CD4-positive, alpha-beta T cell treated with Interleukin-1 beta for 1 hour (primary cell): ENCODE measurements around the gene ACOX1.
"Not testable (repeated sequence)": the region's sequence is repeated elsewhere in the genome, so short reads cannot be mapped to it uniquely, and the experiment has no call there.

Experiments
- DNase-seq, 2 donors: peaks; one replicate each; pipeline ENCODE4 v3.0.0-alpha.2; 2020 to 2022

The ACOX1 gene

DNA sequence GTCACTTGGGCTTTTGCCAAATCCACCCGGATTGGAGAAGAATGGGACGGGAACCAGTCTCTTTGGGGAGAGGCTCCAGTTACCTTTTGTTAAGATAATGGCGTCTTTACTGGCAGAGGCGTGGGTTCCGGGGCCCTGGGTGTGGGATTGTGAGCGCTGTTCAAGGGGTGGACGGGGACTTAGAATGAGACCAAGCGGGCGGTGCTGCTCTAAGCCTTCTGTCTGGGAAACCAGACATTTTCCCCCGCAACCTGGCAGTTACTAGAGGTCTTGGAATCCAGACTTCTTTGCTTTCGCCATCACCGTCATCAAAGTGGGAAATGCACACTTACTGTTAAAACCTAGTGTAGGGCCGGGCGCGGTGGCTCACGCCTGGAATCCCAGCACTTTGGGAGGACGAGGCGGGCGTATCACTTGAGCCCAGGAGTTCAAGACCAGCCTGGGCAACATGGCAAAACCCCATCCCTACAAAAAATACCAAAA is 780 bp upstream of the ACOX1 start:
- no peak for DNase-seq

DNA sequence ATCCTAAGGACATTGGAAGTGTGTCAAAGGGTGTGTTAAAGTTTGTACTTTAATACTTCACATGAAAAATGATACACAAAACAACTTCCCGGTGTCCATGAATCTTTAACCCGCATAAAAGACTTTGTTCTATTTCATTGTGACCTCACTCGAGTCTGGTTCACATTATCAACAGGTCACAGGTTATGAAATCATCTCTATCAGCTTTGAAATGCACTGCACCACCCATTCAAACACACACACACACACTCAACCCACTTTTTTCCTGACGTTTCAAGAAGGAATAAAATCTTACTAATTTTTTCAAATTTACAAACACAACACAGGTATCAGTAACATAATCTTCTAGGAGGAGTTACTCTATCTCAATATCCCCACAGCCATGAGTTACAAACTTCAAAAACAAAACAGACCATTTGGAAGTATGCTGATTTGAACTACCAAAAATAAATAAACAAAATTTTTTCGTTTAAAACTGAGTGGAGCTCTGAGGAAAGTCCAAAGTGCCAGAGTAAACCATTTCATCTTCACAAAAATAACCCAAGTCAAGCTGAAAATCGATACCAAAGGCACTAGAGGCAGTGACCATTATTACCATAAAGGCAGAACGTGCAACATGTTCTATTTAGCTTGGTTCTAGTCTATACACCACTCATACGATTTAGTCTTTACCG is 2.7 kb downstream of the ACOX1 start:
- DNase-seq, result no peak

DNA sequence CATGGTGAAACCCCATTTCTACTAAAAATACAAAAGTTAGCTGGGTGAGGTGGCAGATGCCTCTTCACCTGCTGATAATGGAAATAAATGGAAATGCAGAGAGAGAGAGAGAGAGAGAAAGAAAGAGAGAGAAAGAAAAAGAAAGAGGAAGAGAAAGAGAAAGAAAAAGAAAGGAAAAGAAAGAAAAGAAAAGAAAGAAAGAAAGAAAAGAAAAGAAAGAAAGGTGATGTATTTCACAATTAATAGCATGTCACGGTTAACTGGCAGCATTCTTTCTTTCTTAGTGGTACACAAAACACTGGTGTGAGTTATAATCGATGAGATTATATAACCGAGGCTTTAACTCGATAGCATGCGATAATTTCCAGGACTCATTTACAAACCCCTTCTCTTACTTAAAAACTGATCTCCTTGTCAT is 3.2 kb downstream of the ACOX1 start:
- DNase-seq, result no peak

DNA sequence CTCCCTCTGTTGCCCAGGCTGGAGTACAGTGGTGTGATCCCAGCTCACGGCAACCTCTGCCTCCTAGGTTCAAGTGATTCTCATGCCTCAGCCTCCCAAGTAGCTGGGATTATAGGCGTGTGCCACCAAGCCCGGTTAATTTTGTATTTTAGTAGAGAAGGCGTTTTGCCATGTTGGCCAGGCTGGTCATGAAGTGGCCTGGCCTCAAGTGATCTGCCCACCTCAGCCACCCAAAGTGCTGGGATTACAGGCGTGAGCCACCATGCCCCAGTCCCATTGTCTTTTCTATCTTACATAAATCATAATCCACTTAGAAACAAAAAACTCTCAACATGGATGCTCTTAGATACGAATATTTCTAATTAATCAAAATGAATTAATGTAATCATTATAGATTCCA is 3.8 kb downstream of the ACOX1 start:
- not testable (repeated sequence) for DNase-seq

DNA sequence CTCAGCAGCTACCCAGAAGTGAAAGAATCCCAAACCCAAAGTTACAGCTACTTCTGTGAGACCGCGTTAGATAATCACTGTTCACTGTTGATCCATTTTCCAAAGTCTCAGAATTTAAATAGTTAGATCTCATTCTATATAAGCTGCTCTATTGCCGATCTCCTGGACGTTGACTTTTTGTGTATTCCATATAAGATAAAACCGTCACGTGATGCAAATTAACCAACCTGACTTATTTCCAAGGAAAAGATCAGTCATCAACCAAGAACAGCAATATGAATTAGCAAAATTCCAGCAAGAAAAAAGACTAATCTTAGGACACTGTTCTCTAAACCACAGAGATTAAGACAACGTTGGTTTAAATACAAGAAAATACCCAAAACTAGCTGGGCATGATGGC is 8.3 kb downstream of the ACOX1 start:
- no peak for DNase-seq

DNA sequence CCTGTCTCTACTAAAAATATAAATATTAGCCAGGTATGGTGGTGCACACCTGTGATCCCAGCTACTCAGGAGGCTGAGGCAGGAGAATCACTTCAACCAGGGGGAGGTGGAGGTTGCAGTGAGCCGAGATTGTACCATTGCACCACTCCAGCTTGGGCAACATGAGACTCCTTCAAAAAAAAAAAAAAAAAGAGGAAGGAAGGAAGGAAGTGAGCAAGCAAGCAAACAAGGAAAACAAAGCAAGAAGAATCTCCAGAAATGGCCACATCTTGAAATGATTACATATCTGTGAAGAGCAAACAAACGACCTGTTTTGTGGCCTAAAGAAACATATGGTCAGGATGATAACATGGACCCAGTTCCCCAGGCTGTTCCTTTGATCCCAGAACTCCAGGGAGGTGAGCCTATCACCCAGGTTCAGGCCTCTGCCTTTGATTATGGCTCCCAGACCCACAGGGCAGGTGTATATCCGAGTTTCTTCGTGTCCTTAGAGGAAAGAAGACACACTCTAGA is 8.9 kb downstream of the ACOX1 start:
- DNase-seq, result peak in 1 of 2 donors; percentile 16

DNA sequence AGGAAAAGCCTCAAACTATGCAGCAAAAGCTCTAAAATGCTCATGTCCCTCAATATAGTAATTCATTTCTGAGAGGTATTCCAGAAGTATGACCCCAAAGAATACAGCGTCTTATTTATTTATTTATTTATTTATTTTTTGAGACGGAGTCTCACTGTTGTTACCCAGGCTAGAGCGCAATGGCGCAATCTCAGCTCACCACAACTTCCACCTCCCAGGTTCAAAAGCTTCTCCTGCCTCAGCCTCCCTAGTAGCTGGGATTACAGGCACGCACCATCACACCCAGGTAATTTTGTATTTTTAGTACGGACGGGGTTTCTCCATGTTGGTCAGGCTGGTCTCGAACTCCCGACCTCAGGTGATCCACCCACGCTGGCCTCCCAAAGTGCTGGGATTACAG is 9.9 kb downstream of the ACOX1 start:
- not testable (repeated sequence) for DNase-seq

DNA sequence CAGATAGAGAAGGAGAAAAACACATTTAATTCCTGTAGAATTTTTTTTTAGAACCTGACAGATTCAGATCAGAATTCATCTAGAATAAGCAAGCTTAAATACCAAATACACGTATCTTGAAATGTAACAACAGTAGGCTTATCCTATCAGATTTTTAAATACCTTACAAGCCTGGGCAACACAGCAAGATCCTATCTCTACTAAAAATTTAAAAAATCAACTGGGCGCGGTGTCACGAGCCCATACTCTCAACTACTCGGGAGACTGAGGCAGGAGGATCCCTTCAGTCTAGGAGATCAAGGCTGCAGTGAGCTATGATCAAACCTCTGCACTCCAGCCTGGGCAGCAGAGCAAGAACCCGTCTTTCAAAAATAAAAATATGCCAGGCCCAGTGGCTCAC is 13.5 kb downstream of the ACOX1 start:
- DNase-seq, result no peak

DNA sequence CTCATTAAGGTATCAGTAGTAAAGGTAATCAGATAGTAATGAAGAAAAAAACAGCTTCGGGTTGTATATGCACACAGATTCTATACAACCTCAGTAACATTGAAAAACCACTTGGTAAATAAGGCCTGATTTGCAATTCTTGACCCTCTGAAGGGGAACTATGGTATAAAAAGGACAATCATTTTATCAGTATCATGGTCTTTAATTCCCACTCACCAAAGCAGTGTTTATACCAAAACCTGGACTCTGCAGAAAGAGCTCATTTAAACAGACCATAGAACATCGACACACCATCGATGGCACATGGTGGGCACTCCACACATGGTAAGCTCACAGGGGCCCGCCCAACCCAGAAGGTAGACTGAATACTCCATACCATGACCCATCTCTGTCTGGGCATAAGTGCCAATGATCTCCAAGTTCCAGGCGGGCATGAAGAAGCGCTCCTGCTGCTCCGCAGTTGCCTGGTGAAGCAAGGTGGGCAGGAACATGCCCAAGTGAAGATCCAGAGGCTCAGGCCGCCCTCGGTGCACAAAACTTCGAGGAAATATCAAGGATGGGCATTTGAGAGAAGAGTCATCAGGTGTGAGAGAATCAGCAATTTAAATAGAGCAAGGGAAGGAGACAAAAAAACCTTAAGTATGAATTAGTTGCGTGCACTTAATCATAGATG is 19.0 kb downstream of the ACOX1 start:
- DNase-seq, result no peak

DNA sequence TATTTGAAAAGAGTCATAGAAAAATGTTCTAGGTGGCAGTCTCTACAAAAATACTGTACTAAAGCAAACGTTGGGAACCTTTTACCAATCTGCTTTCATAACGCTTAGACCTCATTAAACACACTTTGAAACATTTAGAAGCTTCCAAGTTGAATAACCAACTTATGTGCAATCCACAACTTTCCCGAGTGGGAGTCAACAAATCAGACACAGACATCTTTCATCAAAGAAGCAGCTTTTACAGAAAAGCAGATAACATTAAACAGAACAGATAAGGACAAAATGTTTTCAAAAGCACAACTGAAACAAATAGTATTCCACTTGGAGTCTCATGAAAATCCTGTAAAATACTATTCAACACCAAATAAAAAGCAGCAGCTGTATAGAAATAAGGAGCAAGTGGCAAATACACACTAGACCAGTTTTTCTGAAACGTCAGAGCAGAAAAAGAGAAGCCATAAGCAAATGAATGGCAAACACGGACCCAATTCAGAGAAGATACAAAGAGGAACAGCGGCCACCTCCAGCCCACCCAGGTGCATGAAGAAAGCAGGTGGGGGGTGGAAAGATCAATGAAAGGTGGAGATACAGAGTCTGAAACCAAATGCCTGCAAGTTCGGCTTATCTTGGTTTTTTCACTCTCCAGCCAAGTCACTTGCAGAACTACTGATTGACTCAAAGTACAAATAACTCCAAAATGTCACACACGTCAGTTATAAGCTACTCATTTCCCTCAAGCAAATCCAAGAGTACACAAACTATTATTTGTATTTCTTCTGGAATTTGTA is 19.7 kb downstream of the ACOX1 start:
- DNase-seq, result no peak

DNA sequence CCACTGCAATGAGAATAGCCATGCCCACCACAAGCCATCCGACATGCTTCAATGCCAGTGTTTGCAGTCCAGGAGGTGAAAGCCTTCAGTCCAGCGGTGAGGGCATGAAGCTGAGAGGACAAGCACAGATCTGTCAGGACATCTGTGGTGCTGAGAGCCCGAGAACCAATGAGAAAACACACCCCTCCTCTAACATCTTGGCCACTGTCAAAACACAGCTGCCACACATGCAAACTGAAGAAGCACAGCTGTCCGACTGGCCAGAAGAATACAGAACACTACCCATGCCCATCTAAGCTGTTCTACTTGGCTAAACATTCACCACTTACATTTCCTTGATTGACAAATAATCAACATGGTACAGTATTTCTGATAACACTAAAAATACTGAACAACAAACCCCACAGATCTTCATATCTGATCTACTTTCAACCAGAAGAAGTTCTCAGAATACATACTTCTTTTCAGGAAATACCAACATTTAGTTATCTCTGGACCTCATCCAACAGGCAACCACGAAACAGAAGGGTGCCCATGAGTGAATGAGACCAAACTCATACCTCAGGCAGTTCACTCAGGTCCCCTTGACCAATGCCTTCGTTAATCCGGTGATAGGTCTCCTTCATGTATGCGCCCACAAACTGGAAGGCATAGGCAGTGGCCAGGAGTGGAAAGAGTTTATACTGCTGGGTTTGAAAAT is 28.0 kb downstream of the ACOX1 start:
- DNase-seq, result no peak

DNA sequence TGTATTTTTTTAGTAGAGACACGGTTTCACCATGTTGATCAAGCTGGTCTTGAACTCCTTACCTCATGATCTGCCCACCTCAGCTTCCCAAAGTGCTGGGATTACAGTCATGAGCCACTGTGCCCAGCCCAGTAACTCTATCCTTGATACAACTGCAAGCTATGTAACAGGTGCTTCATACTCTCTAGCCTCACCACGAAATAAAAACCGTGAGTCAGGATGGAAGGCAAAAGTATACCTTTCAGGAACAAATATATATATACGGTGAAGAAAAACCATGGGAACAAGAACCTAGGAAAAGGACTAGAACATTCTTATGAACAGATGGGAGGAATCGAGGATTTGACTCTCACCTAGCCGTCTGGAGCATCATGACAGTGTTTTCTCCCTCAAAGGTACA is 28.5 kb downstream of the ACOX1 start:
- no peak for DNase-seq

DNA sequence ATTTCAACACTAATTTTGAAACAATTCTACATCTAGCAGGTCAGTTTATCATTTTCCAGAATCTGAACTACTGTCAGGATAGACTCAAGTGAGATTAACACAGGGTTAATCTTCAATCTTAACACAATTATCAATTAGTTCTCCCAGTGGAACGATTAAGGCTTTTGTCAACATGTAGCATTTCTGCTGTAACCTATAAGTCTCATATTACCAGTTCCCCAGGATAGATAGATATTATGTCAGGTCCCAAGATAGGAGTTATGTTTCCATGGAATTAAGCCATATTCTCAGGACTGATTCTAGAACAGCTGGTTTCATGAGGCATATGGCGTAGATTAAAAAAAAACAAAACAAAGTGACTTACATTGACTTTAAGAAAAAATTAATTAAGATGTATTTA is 33.8 kb downstream of the ACOX1 start:
- no peak for DNase-seq

DNA sequence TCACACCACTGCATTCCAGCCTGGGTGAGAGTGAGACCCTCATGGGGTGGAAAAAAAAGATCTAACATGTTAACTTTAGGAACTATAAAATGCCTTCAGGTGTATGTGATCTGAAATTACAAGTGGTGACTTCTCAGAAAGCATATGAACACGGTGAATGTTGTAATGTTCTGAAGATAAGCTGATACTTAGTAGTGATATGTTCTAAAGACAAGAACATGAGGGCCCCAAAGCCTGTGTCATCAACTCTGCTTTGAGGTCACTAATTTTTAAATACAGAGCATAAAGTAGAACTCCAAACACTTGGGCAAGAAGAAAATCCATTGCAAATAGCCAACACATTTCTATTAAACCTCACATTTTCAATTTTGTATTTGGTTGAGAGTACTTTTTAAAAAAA is 35.5 kb downstream of the ACOX1 start:
- DNase-seq, result no peak

DNA sequence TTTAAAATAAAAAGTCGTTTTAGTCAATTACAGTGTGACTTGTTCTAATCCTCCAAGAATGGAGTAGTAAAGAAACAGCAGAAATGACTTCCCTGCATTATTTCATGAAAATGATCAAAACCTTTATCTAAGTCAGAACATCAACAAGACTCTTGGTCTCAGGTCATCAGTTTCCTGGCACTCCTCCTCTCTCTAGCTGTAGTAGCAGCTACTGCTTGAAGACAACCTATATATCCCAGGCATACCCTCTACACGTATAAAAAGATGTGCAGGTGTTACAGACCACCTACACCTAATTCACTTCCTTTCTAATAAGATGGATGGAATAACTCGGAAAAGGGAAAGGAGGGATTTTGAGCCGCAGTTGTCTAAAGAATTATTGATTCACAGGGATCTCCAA is 36.5 kb downstream of the ACOX1 start:
- DNase-seq, result no peak

DNA sequence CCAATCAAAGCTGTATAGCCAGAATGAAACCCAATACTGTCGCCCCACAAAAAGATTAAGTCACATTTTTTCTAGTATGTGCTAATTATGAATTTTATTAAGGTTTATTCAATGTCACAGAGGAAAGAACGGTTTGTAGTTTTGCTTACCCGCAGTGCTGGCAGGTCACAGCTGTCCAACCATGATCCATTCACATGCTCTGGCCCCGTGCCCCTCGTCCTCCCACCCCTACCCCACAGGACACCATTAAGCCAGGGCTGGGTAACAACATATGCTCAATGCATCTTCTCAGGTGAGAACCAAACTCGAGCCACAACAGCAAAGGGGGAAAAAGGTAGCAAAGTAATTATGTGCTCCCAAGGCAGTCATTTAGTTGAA is 37.5 kb downstream of the ACOX1 start:
- DNase-seq, result no peak

DNA sequence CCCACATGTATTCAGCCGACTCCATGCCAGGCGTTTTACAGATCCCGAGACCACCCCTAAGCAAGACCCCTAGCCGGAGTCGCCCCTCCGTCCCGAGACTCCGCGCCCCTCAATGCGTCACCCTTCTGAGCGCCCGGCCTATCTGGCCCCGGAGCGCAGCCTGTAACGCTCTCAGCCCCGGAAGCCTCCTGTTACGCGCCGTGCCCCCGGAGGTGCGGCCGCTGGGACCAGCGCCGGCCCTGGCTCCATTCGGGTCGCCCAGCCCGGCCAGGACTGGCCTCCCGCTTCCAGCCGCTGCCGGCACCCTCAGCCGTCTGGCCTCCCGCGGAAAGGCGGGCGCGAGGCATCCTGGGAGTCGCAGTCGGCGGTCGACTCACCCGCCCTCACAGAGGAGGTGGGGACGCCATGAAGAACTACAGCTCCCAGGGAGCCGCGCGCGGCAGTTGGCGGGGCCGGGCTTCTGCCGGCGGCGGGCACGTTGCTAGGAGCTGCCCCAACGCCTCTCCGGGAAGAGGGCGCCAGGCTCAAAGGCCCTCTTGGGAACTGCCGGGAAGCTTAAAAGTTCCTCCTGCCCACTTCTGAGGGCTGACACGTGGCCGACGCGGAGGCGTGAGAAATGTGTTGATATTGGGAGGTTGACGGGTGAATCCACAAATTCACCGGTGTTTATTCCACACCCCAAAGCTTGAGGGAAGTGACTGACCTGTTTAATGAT is 38.1 kb downstream of the ACOX1 start, which contains the start of gene FBF1:
Gene FBF1 (minus strand): TSS at position 316 of the 715 bp plus-strand sequence. CDS start 2,893 bp downstream, outside the sequence.
- peak; percentile 87 for DNase-seq

DNA sequence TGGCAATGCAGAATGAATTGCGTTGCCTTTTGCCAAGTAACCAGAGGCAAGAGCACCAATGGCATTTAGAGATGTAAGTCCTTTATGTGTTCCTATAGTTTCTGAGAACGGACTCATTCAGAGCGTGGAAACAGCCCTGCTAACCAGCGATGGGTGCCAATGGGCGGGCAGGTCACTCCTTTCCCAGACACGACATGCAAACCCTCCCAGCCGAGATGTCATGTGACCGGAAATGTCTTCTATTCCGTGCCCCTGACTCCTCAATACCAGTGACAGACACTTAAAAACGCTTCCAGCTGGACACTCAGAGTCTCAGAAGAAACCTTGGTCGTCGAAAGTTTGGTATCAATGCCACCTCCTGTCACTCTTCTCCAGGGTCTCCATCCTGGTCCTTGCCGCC is 41.3 kb downstream of the ACOX1 start:
- DNase-seq, result no peak

DNA sequence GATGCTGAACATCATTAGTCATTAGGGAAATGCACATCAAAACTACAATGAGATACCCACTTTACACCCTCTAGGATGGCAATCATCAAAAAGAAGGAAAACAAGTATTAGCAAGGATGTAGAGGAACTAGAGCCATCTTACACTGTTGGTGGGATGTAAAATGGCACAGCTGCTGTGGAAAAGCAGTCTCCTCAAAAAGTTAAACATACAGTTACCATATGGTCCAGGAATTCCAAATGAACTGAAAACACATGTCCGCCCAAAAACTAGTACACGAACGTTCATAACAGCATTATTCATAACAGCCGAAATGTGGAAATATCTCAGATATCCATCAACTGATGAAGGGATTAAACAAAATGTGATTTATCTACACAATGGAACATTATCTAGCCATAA is 45.2 kb downstream of the ACOX1 start:
- DNase-seq, result no peak

DNA sequence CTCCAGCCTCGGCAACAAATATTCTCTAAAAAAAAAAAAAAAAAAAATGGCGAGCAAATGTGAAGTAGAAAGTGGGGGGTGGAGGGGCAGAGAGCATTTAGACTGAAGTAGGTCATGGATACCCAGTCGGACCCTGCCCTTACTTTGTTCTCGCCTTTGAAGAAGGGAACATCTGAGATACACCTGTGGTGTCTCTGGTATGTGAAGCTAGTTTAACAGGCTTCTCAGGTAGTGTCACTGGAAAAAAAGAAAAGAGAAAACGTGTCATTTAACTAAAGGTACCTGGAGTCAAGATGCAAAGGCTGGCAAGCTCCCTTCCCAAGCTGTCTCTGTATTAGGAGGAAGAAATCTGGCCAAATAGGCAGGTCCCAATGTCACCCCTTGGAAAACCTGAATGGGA is 46.1 kb downstream of the ACOX1 start:
- DNase-seq, result no peak

DNA sequence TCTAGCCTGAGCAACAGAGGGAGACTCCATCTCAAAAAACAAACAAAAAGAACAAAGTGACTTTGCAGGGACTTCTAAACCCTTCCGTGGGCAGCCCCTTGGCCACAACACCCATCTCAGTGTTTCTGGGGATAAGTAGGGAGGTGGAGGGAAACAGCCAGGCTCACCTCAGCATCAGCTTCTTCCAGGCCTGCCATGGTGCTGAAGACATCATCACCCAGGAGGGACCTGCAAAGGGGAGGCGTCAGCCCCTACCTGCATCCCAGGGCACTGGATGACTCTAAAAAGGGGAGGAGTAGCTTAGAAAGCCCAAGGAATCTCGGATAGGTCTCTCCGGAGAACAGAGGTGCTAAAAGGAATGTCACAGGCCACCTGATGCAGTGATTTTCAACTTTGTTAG is 47.9 kb downstream of the ACOX1 start:
- DNase-seq, result no peak

DNA sequence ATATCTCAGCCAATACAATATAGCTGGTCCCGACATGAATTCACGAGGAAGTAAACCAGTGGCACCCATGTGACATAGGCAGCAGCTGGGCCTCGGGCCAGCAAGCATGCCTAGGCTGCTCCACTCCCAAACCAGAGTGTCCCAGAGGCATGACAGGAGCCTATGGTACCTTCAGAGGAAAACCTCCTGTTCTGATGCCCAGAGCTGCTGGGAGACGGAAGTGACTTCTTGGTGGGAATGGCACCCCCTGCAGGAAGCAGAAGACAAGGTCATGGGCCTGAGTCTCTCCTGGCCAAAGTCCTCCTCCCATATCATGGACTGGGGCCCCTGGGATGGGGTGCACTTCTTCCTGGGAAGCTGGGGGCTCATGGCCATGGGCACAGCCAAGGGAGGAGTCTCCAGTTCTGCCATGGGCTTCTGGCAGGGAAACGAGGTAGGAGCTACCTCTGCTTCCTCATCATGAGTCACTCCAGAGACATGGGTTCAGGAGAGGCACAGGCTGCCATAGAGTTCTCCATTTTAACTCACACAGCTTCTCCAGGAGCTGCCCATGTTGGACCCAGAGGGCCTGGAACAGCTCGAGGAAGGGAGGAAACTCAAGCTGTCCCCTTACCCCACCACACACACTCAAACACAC is 51.6 kb downstream of the ACOX1 start:
- peak in 1 of 2 donors; percentile 14 for DNase-seq
